H1 (cell line): ENCODE data around the gene EPHA3.

Experiments used
- CTCF ChIP-seq, 3 experiments: IDR thresholded peaks; 1 replicate in 2 of 3; 2 replicates in 1 of 3; pipeline versions ENCODE4 v1.5.1 to v1.6.1; 2011; ENCODE audit warnings: low read length in 3 of 3, mild to moderate bottlenecking in 3 of 3, inconsistent platforms in 2 of 3, low read depth in 1 of 3, moderate library complexity in 1 of 3; ENCODE audit not compliant: insufficient read depth in 1 of 3; ENCODE audit errors: control extremely low read depth in 1 of 3
- EZH2 ChIP-seq: fragments of 200-600 bp; sonication (generic); IDR thresholded peaks from 2 replicates; pipeline ENCODE4 v1.7.1; 2012; ENCODE audit warnings: low read depth, mild to moderate bottlenecking, moderate library complexity, low read length, inconsistent platforms; ENCODE audit not compliant: severe bottlenecking
- RFX5 ChIP-seq: IDR thresholded peaks from 2 replicates; pipeline ENCODE4 v1.6.1; 2011; ENCODE audit warnings: low read depth, low read length, improper control_type of control experiment, borderline replicate concordance
- SUZ12 ChIP-seq: fragments of 200-600 bp; sonication (generic); IDR thresholded peaks from 2 replicates; pipeline ENCODE4 v1.6.1; 2012; ENCODE audit warnings: mild to moderate bottlenecking, inconsistent platforms, low read length, moderate library complexity, mixed read lengths

- TF ChIP-seq SUZ12 (no peak), CTCF (IDR thresholded peaks at IDR 0.05; ENCODE audit: control extremely low read depth in 1 of 3, insufficient read depth in 1 of 3, low read depth in 1 of 3, low read length in 3 of 3) (no peak), RFX5 (no peak), EZH2 (no peak)
These were observed 261.4 kb downstream of the EPHA3 start for GRCh38 chr3:89368846-89369245.
